Keratinocyte (primary cell): ENCODE results near the gene MYO9A. TPM values are rescaled to one million over a fixed set of nuclear protein-coding genes. Genes with fewer than 3 reads are reported as not detected.

Experiments
- DNase-seq: peaks from one replicate; pipeline ENCODE4 v3.0.0-alpha.2; 2011; ENCODE audit warnings: low read depth, missing footprints, low spot score
- FAIRE-seq: peaks from 2 replicates; lab custom pipeline; 2011; peaks lifted over from hg19 to GRCh38; lab: Jason Lieb, UNC
- H2AFZ ChIP-seq: 2 replicates; pipeline ENCODE4 v1.6.0; 2012; ENCODE audit warnings: low read length, control low read depth, inconsistent platforms; ENCODE audit not compliant: control insufficient read depth
- H3K27ac ChIP-seq: 2 replicates; pipeline ENCODE4 v1.5.1; 2011; ENCODE audit warnings: low read length; ENCODE audit not compliant: control insufficient read depth, insufficient read depth
- H3K27me3 ChIP-seq: 3 replicates; pipeline ENCODE4 v1.6.0; 2011; ENCODE audit warnings: low read length; ENCODE audit not compliant: control insufficient read depth, insufficient read depth; ENCODE audit errors: extremely low read depth
- H3K36me3 ChIP-seq, 2 experiments: 2 replicates in 1 of 2; 3 replicates in 1 of 2; pipeline ENCODE4 v1.5.1; 2011; ENCODE audit warnings: low read length in 2 of 2, mild to moderate bottlenecking in 1 of 2; ENCODE audit not compliant: control insufficient read depth in 2 of 2, insufficient read depth in 2 of 2; ENCODE audit errors: extremely low read depth in 1 of 2
- H3K4me1 ChIP-seq: 3 replicates; pipeline ENCODE4 v1.5.1; 2011; ENCODE audit warnings: low read length; ENCODE audit not compliant: control insufficient read depth, insufficient read depth; ENCODE audit errors: extremely low read depth
- H3K4me2 ChIP-seq: 3 replicates; pipeline ENCODE4 v1.6.0; 2011; ENCODE audit warnings: low read depth, low read length; ENCODE audit not compliant: control insufficient read depth, insufficient read depth; ENCODE audit errors: extremely low read depth
- H3K4me3 ChIP-seq, 3 experiments: fragments of 200-600 bp in 1 of 3; sonication (generic) in 1 of 3; 2 replicates in 2 of 3; 3 replicates in 1 of 3; pipeline ENCODE4 v1.5.1; 2011 to 2016; ENCODE audit warnings: low read length in 3 of 3, mild to moderate bottlenecking in 3 of 3, control low read depth in 2 of 3, inconsistent platforms in 1 of 3, low read depth in 1 of 3, mixed read lengths in 1 of 3, mixed run types in 1 of 3, moderate library complexity in 1 of 3; ENCODE audit not compliant: control insufficient read depth in 2 of 3, insufficient read depth in 2 of 3; ENCODE audit errors: extremely low read depth in 1 of 3
- H3K79me2 ChIP-seq: 2 replicates; pipeline ENCODE4 v1.6.0; 2012; ENCODE audit warnings: low read length; ENCODE audit not compliant: control insufficient read depth, insufficient read depth
- H3K9ac ChIP-seq: 3 replicates; pipeline ENCODE4 v1.6.0; 2011; ENCODE audit warnings: low read length; ENCODE audit not compliant: control insufficient read depth, insufficient read depth; ENCODE audit errors: extremely low read depth
- H3K9me1 ChIP-seq: 3 replicates; pipeline ENCODE4 v1.6.0; 2011; ENCODE audit warnings: low read length; ENCODE audit not compliant: control insufficient read depth, insufficient read depth; ENCODE audit errors: extremely low read depth
- H3K9me3 ChIP-seq: 2 replicates; pipeline ENCODE4 v1.5.1; 2012; ENCODE audit warnings: low read depth, low read length; ENCODE audit not compliant: control insufficient read depth
- H4K20me1 ChIP-seq: 3 replicates; pipeline ENCODE4 v1.6.0; 2011; ENCODE audit warnings: low read length; ENCODE audit not compliant: control insufficient read depth, insufficient read depth; ENCODE audit errors: extremely low read depth
- EZH2 ChIP-seq: IDR thresholded peaks from one replicate; pipeline ENCODE4 v1.6.1; 2012; ENCODE audit warnings: inconsistent platforms, mild to moderate bottlenecking, low read length, moderate library complexity
- dilution Hi-C: fragments of 300-500 bp; cut with MboI; formaldehyde crosslinking; loops from one replicate; pipeline ENCODE4 v1.7.0; 2020; ENCODE audit warnings: low sequenced_read_pairs; ENCODE audit not compliant: extremely low pct_ligation_motif_present
- polyA plus RNA-seq, 5 experiments: library from polyadenylated mRNA; depleted of rRNA in 3 of 5; stranded (reverse) in 3 of 5; stranded (forward) in 1 of 5; unstranded in 1 of 5; fragments of >200 nt; gene quantifications; 1 replicate in 1 of 5; 2 replicates in 3 of 5; 3 replicates in 1 of 5; pipeline versions ENCODE4 v1.2.1 to v1.2.3, GENCODE V29; 2011 to 2012; ENCODE audit warnings: missing spikeins in 2 of 5, low read depth in 1 of 5, low replicate concordance in 1 of 5
- TF ChIP-seq, protein P1 (sequence below), 3 experiments: IDR thresholded peaks in 1 of 3; conservative IDR thresholded peaks in 1 of 3; optimal IDR thresholded peaks in 1 of 3; 2 replicates in 2 of 3; 3 replicates in 1 of 3; pipeline versions ENCODE3 to v1.5.1; 2011; ENCODE audit warnings: low read length in 3 of 3, mild to moderate bottlenecking in 3 of 3, moderate library complexity in 2 of 3, control low read depth in 1 of 3, inconsistent platforms in 1 of 3; ENCODE audit not compliant: insufficient read depth in 2 of 3; ENCODE audit errors: extremely low read depth in 1 of 3

MYO9A gene
- polyA plus RNA-seq, 1 donor (not counting 4 experiments of a cell fraction or from before 2014, with no cell fraction given): 10.6 TPM

DNA sequence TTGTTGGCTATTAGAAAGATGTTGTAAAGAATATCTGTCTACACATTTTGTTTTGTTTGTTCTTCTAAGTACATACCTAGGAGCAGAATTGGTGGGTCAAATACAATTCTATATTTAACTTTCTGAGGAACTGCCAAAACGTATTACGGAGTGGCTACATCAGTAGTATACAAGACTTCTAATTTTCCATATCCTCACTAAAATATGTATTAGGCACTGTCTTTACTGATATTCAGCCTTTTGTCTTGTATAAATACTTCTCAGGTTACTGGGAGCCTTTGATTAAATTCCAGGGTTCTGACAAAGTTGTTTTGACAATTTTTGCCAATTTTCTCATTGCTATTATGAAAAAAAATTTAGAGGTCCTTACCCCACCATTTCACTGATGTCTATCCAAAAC lies 160.9 kb downstream of the MYO9A start:
- dilution Hi-C loops: no loop called here
- no peak for FAIRE-seq
- H2AFZ ChIP-seq: no peak overlapping the region
- H3K4me1 ChIP-seq: no peaks in the 10 kb centered on the region
- no peaks in the 10 kb centered on the region for H3K9me3 ChIP-seq
- TF ChIP-seq, protein P1, sequence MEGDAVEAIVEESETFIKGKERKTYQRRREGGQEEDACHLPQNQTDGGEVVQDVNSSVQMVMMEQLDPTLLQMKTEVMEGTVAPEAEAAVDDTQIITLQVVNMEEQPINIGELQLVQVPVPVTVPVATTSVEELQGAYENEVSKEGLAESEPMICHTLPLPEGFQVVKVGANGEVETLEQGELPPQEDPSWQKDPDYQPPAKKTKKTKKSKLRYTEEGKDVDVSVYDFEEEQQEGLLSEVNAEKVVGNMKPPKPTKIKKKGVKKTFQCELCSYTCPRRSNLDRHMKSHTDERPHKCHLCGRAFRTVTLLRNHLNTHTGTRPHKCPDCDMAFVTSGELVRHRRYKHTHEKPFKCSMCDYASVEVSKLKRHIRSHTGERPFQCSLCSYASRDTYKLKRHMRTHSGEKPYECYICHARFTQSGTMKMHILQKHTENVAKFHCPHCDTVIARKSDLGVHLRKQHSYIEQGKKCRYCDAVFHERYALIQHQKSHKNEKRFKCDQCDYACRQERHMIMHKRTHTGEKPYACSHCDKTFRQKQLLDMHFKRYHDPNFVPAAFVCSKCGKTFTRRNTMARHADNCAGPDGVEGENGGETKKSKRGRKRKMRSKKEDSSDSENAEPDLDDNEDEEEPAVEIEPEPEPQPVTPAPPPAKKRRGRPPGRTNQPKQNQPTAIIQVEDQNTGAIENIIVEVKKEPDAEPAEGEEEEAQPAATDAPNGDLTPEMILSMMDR (optimal IDR thresholded peaks at IDR 0.05 in 1 of 3, IDR thresholded peaks at IDR 0.05 in 1 of 3, conservative IDR thresholded peaks at IDR 0.05 in 1 of 3; ENCODE audit: extremely low read depth in 1 of 3, insufficient read depth in 2 of 3, low read length in 3 of 3): no peak
- TF ChIP-seq EZH2: no peak
- H3K9ac ChIP-seq: no peak overlapping the region
- H3K79me2 ChIP-seq: no peaks in the 10 kb centered on the region
- H3K4me3 ChIP-seq: no peak overlapping the region
- H3K27ac ChIP-seq: no peak overlapping the region
- DNase-seq: no peak
- no peaks in the 10 kb centered on the region for H4K20me1 ChIP-seq
- H3K4me2 ChIP-seq: no peak overlapping the region
- H3K36me3 ChIP-seq: no peaks in the 10 kb centered on the region
- no peaks in the 10 kb centered on the region for H3K9me1 ChIP-seq
- H3K27me3 ChIP-seq: no peaks in the 10 kb centered on the region

DNA sequence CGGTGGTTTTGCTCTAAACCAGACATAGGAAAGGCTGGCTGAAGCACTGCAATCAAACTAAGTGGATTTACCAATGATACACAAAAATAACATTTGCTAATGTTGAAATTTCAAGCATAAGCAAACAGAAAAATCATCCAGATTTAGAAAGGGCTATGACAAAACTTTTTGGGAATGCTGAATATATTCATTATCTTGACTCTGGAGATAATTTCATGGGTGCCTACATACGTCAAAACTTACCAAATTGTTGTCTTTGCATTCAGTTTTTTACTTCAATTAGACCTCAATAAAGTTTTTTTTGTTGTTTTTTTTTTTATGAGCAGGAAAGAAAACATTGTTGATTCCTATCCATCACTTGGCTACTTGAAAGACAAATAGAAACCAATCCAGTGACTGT lies 166.8 kb downstream of the MYO9A start:
- H3K9ac ChIP-seq: no peak overlapping the region
- H4K20me1 ChIP-seq: no peaks in the 10 kb centered on the region
- no peaks in the 10 kb centered on the region for H3K27me3 ChIP-seq
- TF ChIP-seq, protein P1 (optimal IDR thresholded peaks at IDR 0.05 in 1 of 3, IDR thresholded peaks at IDR 0.05 in 1 of 3, conservative IDR thresholded peaks at IDR 0.05 in 1 of 3; ENCODE audit: extremely low read depth in 1 of 3, insufficient read depth in 2 of 3, low read length in 3 of 3): no peak
- TF ChIP-seq EZH2: no peak
- H3K9me1 ChIP-seq: no peaks in the 10 kb centered on the region
- H3K9me3 ChIP-seq: no peaks in the 10 kb centered on the region
- no peak overlapping the region for H2AFZ ChIP-seq
- no peak for DNase-seq
- H3K4me1 ChIP-seq: no peaks in the 10 kb centered on the region
- dilution Hi-C loops: no loop called here
- H3K79me2 ChIP-seq: no peaks in the 10 kb centered on the region
- no peak overlapping the region for H3K4me3 ChIP-seq
- no peaks in the 10 kb centered on the region for H3K36me3 ChIP-seq
- FAIRE-seq: no peak
- no peak overlapping the region for H3K27ac ChIP-seq
- H3K4me2 ChIP-seq: no peak overlapping the region
